ENCODE results near the gene NUP35.
"Not testable (repeated sequence)": the region's sequence is repeated elsewhere in the genome, so short reads cannot be mapped to it uniquely, and the experiment has no call there.

NUP35 gene

DNA sequence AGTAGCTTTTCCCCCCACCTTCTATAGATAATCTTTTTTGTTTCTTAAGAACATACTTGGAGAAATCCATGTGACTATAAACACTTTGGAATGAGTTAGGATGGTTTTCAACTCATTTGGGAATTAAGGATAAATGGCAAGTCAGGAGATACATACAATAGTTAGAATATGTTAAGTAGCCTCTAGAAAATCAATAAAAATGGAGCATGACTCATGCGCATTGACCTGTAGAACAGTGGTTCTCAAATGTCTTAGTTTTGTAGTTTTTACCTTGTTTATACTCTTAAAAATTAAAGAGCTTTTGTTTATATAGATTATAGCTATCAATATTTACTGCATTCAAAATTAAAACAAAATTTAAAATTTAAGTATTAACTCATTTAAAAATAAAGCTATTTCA is 24.7 kb downstream of the NUP35 start:
- no peak for DNase-seq

DNA sequence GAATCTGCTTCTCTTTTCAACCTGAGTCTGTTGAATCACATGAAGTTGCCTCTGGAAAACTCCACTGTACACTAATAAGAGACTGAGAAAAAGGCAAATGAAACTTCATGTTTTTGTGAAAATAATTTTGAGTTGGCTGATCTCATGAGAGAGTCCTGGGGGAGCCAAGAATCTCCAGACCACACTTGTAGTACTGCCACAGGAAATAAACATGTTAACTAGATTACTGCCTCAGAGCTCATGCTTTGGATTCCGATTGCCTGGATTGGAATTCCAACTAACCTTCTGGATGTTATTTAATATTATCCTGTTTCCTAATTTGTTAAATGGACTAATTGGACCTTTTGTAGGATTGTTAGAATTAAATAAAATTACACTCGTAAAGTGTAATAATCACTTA is 25.2 kb downstream of the NUP35 start:
- no peak for DNase-seq

DNA sequence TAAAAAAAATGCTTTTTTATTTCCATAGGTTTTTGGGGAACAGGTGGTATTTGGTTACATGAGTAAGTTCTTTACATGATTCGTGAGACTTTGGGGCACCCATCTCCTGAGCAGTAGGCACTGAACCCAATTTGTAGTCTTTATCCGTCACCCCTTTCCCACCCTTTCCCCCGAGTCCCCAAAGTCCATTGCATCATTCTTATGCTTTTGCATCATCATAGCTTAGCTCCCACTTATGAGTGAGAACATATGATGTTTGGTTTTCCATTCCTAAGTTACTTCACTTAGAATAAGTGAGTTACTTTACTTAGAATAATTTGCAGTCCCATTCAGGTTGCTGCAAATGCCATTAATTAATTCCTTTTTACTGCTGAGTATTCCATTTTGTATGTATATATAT is 28.0 kb downstream of the NUP35 start:
- not testable (repeated sequence) for DNase-seq

DNA sequence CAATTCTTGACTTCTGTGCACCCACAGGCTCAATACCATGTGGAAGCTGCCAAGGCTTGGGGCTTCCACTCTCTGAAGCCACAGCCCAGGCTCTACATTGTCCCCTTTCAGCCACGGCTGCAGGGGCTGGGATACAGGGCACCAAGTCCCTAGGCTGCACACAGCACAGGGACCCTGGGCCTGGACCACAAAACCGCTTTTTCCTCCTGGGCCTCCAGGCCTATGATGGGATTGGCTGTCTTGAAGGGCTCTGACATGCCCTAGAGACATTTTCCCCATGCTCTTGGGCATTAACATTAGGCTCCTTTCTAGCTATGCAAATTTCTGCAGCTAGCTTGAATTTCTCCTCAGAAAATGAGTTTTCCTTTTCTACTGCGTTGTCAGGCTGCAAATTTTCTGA is 29.7 kb downstream of the NUP35 start:
- DNase-seq = no peak

DNA sequence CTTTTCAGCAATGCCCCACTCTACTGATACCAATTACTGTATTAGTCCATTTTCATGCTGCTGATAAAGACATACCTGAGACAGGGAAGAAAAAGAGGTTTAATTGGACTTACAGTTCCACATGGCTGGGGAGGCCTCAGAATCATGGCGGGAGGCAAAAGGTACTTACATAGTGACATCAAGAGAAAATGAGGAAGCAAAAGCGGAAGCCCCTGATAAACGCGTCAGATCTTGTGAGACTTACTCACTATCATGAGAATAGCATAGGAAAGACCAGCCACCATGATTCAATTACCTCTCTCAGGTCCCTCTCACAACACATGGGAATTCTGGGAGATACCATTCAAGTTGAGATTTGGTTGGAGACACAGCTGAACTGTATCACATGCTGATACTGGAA is 30.5 kb downstream of the NUP35 start:
- not testable (repeated sequence) for DNase-seq

GRCh38 chr2:183157131-183157530 is 32.9 kb downstream of the NUP35 start:
- no peak for DNase-seq

- DNase-seq = no peak
Measured at GRCh38 chr2:183162362-183162761, 38.1 kb downstream of the NUP35 start.

DNA sequence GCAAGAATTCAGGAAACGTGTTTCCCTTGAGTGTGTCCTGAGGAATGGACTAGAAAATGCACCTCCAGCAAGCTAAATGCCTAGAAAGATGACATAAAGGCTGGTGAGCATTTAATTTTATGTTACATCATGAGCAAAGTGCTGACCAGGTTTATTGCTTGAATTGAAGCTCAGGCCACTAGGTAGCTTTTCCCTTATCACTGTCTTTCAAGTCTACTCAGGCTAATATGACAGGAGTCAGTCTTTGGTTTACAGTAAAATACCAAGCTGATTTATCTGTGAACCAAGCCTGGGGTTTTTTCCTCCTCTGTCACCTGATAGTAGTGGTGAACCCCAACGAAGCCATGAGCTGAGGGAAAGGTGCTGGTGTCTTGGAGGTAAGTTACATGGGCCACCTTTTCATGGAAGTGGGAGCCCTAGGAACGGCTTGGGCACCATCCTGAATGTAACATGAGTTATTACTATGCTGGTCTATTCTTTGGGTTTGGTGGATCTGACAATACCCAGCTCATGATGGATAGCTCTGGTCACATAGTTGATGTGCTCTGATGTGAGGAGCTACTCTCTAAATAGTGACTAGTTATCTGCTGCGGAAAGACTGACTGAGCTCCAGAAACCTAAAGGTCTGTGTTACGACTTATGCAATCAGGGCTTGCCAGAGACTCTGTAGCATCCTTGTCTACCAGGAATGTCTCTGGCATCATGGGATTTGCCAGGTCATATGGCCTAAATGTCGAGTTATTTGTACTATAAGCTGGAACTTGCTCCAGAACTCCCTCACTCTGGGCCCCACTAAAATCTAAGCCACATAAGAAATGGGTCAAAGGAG is 39.8 kb downstream of the NUP35 start:
- no peak for DNase-seq

DNA sequence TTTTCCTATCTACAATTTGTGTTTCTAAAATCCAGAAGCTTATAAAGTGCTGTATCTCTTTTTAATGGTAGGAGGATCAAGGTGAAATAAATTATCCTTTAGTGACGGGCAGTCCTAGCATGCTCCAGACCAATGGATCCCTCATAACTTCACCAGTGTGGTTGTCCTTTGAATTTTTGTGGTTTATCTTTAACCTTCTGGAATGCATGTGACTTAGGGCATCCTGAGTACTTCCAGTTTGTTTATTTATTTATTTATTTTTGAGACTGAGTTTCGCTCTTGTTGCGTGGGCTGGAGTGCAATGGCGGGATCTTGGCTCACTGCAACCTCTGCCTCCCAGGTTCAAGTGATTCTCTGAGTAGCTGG is 40.4 kb downstream of the NUP35 start:
- DNase-seq = no peak

DNA sequence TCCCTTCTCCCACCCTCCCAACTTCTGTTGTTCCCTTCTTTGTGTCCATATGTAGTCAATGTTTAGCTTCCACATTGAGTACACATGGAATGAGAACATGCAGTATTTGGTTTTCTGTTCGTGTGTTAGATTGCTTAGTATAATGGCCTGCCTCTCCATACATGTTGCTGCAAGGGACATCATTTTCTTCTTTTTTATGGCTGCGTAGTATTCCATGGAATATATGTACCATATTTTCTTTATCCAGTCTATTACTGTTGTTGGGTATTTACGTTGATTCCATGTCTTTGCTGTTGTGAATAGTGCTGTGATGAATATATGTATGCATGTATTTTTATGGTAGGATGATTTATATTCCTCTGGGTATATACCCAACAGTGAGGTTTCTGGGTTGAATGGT is 42.0 kb downstream of the NUP35 start:
- DNase-seq = no peak

- DNase-seq = not testable (repeated sequence)
Measured at GRCh38 chr2:183166976-183167375, 42.7 kb downstream of the NUP35 start.

DNA sequence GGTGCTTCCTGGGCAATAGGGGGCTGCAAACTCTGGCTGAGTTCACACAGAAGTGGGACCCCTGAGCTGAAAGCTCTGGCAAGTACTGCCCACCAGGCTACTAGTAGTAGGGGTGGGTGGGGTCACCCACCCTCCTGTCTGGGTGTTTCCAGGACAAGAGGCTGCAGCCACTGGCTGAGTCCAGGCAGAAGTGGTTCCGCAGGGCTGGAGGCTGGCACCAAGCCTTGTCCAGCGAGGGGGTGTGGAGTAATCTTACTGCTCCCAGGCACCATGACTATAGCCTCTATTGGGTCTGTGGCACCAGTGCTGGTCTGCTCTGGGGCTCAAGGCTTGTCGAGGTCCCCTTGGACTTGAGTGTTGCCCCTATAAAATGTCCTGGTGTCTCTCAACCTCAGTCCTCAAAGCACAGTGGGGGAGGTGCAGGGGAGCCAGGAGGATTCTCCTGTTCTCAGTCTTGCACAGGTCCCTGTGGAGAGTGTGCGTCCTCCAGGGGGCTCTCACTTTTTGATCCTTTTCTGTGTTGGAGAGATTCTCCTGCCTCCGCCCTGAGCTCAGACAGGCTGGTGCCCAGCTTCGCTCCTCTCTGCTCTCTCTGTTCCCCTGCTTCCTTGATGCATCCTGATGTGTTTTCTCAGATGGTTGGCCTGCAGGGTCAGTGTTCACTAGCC is 48.1 kb downstream of the NUP35 start:
- no peak for DNase-seq

- no peak for DNase-seq
Measured at GRCh38 chr2:183179156-183179555, 54.9 kb downstream of the NUP35 start.

GRCh38 chr2:183185534-183185933 is 61.3 kb downstream of the NUP35 start:
- no peak for DNase-seq

DNA sequence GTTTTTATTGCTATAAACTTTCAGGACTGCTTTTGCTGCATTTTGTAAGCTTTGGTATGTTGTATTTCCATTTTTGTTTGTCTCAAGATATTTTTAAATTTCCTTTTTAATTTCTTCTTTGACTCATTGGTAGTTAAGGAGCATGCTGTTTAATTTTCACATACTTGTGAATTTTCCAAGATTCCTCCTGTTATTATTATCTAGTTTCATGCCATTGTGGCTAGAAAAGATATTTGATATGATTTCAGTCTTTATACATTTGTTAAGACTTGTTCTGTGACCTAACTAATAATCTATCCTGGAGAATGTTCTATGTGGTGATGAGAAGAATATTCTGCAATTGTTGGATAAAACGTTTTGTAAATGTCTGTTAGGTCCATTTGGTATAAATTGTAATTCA is 62.1 kb downstream of the NUP35 start:
- no peak for DNase-seq

- no peak for DNase-seq
Measured at GRCh38 chr2:183186766-183187165, 62.5 kb downstream of the NUP35 start.

GRCh38 chr2:183192343-183192742 is 68.1 kb downstream of the NUP35 start:
- DNase-seq = no peak

GRCh38 chr2:183193904-183194303 is 69.7 kb downstream of the NUP35 start:
- DNase-seq = no peak

GRCh38 chr2:183195397-183195796 is 71.2 kb downstream of the NUP35 start:
- DNase-seq = no peak

GRCh38 chr2:183195998-183196409 is 71.8 kb downstream of the NUP35 start:
- DNase-seq = no peak

DNA sequence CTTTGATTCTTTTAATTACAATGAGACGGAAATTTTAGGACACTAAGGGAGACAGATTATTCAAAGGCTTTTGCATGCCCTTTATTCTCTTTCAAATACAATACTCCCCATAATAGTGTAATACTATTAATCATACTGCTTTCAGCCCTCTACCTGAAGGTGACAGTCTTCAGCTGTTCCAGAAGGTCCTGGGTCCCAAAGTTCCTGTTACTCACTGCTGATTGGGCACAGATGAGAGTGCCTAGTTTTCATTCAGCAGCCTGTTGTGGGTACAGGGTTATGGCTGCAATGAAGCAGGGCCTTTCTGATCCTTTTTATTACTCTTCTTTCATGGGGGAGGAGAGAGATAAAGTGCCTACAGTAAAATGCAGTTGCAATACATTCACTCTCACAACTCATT is 80.2 kb downstream of the NUP35 start:
- DNase-seq = no peak

DNA sequence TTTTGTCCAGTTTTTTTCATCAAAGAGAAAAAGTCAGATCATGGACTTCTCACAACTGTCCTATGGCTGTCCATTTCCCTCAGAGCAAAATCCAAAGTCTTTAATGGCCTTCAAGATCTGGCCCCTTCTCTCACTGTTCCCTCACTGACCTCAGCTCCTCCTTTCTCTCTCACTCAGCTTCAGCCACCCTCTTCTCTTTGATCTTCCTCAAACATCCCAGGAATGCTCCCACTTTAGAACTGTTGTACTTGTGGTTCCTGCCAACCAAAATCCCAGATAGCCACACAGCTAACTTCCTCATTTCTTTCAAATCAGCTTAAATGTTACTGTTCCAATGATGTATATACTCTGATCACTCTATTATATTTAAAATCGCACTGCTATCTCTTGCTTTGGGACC is 82.9 kb downstream of the NUP35 start:
- DNase-seq = no peak

GRCh38 chr2:183209395-183210028 is 85.3 kb downstream of the NUP35 start:
- no peak for DNase-seq

Measured in stimulated activated naive CD4-positive, alpha-beta T cell (primary cell).